Measurements from ENCODE around the gene SLC35A2. TPM values are rescaled to one million over a fixed set of nuclear protein-coding genes. Genes with fewer than 3 reads are reported as not detected.

Gene SLC35A2
- total RNA-seq, result 10 to 100 TPM; 12.8 to 30.7 TPM

GRCh38 chrX:48911412-48912182, at the start of gene SLC35A2:
SLC35A2 (minus strand) TSS chrX:48911646; CDS start chrX:48911636, 10 bp downstream.
- no peaks in the 10 kb centered on the region for H3K36me3 ChIP-seq
- DNase-seq (ENCODE audit: low spot score), result no peak
- peak within 1 kb of the TSS; percentile 84 for H3K4me3 ChIP-seq
- peak within 1 kb of the TSS; percentile 61 to 77 for H3K27ac ChIP-seq
- TF ChIP-seq, protein P1, sequence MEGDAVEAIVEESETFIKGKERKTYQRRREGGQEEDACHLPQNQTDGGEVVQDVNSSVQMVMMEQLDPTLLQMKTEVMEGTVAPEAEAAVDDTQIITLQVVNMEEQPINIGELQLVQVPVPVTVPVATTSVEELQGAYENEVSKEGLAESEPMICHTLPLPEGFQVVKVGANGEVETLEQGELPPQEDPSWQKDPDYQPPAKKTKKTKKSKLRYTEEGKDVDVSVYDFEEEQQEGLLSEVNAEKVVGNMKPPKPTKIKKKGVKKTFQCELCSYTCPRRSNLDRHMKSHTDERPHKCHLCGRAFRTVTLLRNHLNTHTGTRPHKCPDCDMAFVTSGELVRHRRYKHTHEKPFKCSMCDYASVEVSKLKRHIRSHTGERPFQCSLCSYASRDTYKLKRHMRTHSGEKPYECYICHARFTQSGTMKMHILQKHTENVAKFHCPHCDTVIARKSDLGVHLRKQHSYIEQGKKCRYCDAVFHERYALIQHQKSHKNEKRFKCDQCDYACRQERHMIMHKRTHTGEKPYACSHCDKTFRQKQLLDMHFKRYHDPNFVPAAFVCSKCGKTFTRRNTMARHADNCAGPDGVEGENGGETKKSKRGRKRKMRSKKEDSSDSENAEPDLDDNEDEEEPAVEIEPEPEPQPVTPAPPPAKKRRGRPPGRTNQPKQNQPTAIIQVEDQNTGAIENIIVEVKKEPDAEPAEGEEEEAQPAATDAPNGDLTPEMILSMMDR (IDR thresholded peaks at IDR 0.05), result no peak
- H3K9me3 ChIP-seq, result no peaks in the 10 kb centered on the region
- no peak for ATAC-seq (ENCODE audit: insufficient number of reproducible peaks, low FRiP score, low read depth)
- H3K4me1 ChIP-seq (ENCODE audit: control insufficient read depth in 1 of 2, low read depth in 2 of 2), result no peaks in the 10 kb centered on the region
- no peaks in the 10 kb centered on the region for H3K27me3 ChIP-seq (replicated peaks; ENCODE audit: insufficient read depth)

DNA sequence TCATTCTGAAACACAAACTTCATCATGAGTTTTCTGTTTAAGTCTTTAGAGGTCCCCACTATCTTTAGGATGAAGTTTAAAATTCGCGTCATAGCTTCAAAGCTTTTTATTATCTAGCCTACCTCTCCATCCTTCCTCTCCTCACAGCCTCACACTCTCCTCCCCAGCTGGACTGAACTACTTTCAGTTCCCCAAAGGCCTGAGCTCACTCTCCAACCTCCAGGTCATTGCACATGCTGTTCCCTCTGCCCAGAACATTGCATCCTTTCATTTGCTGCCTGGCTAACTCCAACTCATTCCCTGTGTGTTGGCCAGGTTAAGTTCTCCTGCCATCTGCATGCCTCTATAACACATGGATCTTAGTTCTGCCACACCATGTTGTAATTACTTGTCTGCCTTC, 48.8 kb upstream of the SLC35A2 start:
- Histone ChIP-seq H3K9me3 (no peaks in the 10 kb centered on the region), H3K36me3 (no peaks in the 10 kb centered on the region), H3K27me3 (replicated peaks; ENCODE audit: insufficient read depth) (no peaks in the 10 kb centered on the region), H3K4me3 (no peak overlapping the region), H3K4me1 (ENCODE audit: control insufficient read depth in 1 of 2, low read depth in 2 of 2) (peaks cover 9 to 18% of the 10 kb centered on the region in 2 donors), H3K27ac (peak overlapping the region in 1 of 2 donors; percentile 96)
- ATAC-seq (ENCODE audit: insufficient number of reproducible peaks, low FRiP score, low read depth) (no peak), DNase-seq (ENCODE audit: low spot score) (no peak)
- TF ChIP-seq, protein P1 (IDR thresholded peaks at IDR 0.05), result no peak

DNA sequence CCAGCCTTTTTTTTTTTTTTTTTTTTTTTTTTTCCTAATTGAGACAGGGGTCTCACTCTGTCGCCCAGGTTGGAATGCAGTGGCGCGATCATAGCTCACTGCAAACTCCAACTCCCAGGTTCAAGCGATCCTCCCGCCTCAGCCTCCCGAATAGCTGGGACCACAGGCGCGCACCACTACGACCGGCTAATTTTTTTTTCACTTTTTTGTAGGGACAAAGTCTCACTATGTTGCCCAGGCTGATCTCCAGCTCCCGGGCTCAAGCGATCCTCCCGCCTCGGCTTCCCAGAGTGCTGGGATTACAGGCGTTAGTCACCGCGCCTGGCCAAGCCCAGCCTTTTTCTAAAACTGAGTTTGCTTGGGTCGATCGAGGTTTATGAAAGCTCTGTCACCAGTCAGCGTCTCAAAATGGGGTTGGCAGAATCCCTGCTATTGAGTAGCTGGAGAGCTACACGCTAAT, 47.2 kb upstream of the SLC35A2 start:
- peaks cover 12 to 29% of the 10 kb centered on the region in 2 donors for H3K4me1 ChIP-seq (ENCODE audit: control insufficient read depth in 1 of 2, low read depth in 2 of 2)
- H3K9me3 ChIP-seq, result no peaks in the 10 kb centered on the region
- peak; percentile 19 for DNase-seq (ENCODE audit: low spot score)
- H3K4me3 ChIP-seq, result peak overlapping the region; percentile 77
- peaks cover 2% of the 10 kb centered on the region for H3K36me3 ChIP-seq
- TF ChIP-seq, protein P1 (IDR thresholded peaks at IDR 0.05), result no peak
- H3K27ac ChIP-seq, result peak overlapping the region; percentile 84 to 96
- peak; percentile 42 for ATAC-seq (ENCODE audit: insufficient number of reproducible peaks, low FRiP score, low read depth)
- no peaks in the 10 kb centered on the region for H3K27me3 ChIP-seq (replicated peaks; ENCODE audit: insufficient read depth)

DNA sequence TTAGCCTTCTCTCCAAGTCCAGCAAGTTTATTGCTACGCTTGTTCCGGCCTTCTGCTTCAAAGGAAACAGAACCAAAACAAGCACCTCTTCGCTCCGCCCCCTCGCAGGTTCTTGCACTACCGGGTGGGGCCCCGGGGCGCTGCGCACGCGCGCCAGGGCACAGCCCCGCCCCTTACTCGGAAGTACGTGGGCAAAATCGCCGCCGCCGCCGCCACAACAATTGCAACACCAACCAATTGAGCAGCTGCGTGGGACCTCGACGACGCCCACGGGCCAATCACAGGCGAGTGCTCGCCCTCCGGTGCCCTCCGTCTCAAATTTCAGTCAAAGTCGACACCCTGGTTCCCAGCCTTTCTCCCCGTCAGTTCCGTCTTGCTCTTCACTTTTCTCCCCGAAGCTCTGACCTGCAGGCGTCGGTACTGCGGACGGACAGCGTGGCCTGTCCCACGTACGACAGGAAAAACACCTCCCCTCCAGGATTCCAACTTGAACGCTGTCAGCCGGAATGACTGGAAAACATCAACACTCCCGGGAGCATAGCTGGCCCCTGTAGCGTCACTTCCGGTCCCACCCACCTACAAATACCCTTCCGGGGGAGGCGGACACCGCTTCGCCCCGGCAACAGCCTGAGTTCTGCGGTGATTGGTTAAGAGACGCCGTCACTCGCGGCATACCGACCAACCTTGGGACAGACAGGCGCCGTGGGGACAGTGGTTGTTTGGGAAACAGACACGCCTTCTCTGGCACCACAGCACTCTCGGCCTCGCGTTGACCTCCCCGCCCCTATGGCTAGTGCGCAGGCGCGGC, 46.6 kb upstream of the SLC35A2 start:
- Histone ChIP-seq H3K4me3 (peak overlapping the region; percentile 77), H3K4me1 (ENCODE audit: control insufficient read depth in 1 of 2, low read depth in 2 of 2) (peaks cover 15 to 35% of the 10 kb centered on the region in 2 donors), H3K36me3 (peaks cover 3% of the 10 kb centered on the region), H3K27ac (peak overlapping the region; percentile 90 to 96), H3K27me3 (replicated peaks; ENCODE audit: insufficient read depth) (no peaks in the 10 kb centered on the region), H3K9me3 (no peaks in the 10 kb centered on the region)
- TF ChIP-seq, protein P1 (IDR thresholded peaks at IDR 0.05), result no peak
- peak; percentile 79 for DNase-seq (ENCODE audit: low spot score)
- peak; percentile 83 for ATAC-seq (ENCODE audit: insufficient number of reproducible peaks, low FRiP score, low read depth)

DNA sequence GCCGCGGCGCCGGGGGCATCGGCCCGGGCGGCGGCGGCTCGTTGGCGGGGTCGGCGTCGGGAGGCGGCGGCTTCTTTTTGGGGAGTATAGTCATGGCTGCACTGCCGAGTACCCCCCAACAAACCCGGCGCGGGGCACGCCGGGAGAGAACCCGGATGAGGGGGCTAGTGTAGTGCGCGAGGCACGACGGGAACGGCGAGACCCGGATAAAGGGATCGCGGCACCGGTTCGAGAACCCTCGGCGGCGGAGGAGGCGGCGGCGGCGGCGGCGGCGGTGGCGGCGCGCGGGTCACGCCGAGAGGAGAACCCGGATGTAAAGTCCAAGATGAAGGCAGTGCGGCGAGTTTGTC, 46.0 kb upstream of the SLC35A2 start, which contains the start of gene OTUD5:
Gene OTUD5, minus strand, starts transcription at position 131 of the 350 bp plus-strand sequence. Its CDS starts 37 bp downstream, at position 94.
- ATAC-seq (ENCODE audit: insufficient number of reproducible peaks, low FRiP score, low read depth), result peak; percentile 3
- peak within 1 kb of the TSS; percentile 77 for H3K4me3 ChIP-seq
- H3K27ac ChIP-seq, result peak within 1 kb of the TSS; percentile 90 to 96
- no peak for DNase-seq (ENCODE audit: low spot score)
- H3K36me3 ChIP-seq, result peaks cover 3% of the 10 kb centered on the region
- no peaks in the 10 kb centered on the region for H3K27me3 ChIP-seq (replicated peaks; ENCODE audit: insufficient read depth)
- TF ChIP-seq, protein P1 (IDR thresholded peaks at IDR 0.05), result no peak
- H3K4me1 ChIP-seq (ENCODE audit: control insufficient read depth in 1 of 2, low read depth in 2 of 2), result peaks cover 15 to 41% of the 10 kb centered on the region in 2 donors
- no peaks in the 10 kb centered on the region for H3K9me3 ChIP-seq
